Right lobe of liver (tissue), 4 donors: ENCODE results near the gene SERINC1.

Source experiments
- POLR2A ChIP-seq: fragments of 450-650 bp; IDR thresholded peaks from one replicate; pipeline ENCODE4 v1.6.1; 2017; ENCODE audit warnings: antibody characterized with exemption, mild to moderate bottlenecking
- TF ChIP-seq, protein P1 (sequence below), 4 donors: fragments of 200-600 bp in 3 of 4; fragments of 450-650 bp in 1 of 4; IDR thresholded peaks; one replicate each; pipeline versions ENCODE4 v1.5.1 to v1.8.0; 2016 to 2022; ENCODE audit warnings: antibody characterized with exemption in 4 of 4, mild to moderate bottlenecking in 2 of 4
- donor health status: DM: no; HTN: no; CAD: no.
- donor health status: DM: no; HTN: no; CAD: no.
- donor health status: DM: no; HTN: yes; CAD: no.

DNA sequence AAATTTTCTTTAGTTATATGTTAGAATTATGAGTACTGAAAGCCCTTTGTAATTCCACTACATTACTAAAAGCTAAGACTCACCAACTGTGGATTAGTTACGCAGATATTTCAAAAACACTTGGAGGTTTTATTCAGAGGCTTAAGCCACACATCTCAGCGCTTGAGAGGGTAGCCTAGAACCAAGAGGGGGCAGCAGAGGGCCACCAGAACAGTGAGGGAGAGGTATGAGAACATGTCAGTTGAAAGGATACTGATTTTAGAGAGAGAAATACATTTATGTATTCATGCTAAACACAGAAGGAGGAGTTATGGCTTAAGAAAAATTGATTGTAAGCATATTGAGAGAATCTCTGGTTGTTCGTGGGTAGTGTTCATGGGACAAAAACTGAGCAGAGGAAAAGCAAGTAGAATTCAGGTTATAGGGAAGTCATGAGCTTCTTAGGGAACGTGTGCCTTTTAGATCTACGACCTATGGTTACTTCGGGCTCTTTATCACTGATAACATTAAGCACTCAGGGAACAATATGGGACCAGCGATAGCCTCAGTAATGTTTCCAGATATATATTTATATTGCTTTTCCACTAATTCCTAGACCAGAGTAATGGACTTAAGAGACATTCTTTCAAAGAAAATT is 20.4 kb upstream of the SERINC1 start:
- TF ChIP-seq, protein P1, sequence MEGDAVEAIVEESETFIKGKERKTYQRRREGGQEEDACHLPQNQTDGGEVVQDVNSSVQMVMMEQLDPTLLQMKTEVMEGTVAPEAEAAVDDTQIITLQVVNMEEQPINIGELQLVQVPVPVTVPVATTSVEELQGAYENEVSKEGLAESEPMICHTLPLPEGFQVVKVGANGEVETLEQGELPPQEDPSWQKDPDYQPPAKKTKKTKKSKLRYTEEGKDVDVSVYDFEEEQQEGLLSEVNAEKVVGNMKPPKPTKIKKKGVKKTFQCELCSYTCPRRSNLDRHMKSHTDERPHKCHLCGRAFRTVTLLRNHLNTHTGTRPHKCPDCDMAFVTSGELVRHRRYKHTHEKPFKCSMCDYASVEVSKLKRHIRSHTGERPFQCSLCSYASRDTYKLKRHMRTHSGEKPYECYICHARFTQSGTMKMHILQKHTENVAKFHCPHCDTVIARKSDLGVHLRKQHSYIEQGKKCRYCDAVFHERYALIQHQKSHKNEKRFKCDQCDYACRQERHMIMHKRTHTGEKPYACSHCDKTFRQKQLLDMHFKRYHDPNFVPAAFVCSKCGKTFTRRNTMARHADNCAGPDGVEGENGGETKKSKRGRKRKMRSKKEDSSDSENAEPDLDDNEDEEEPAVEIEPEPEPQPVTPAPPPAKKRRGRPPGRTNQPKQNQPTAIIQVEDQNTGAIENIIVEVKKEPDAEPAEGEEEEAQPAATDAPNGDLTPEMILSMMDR (IDR thresholded peaks at IDR 0.05) = peak; percentile 64 to 88 (median 85)
- TF ChIP-seq POLR2A = no peak
